Lower leg skin (tissue), 3 donors: ENCODE data around the gene FAM107B.

ENCODE experiments used
- CTCF ChIP-seq, 3 donors: fragments of 450-650 bp; IDR thresholded peaks; one replicate each; pipeline ENCODE4 v1.5.1; 2016; ENCODE audit warnings: antibody characterized with exemption in 3 of 3, mild to moderate bottlenecking in 3 of 3, moderate library complexity in 2 of 3
- POLR2A ChIP-seq, 2 donors: fragments of 450-650 bp; IDR thresholded peaks; one replicate each; pipeline ENCODE4 v1.6.1; 2016 to 2017; ENCODE audit warnings: antibody characterized with exemption in 2 of 2, mild to moderate bottlenecking in 1 of 2, moderate library complexity in 1 of 2

- TF ChIP-seq CTCF (IDR thresholded peaks at IDR 0.05): no peak
- TF ChIP-seq POLR2A (IDR thresholded peaks at IDR 0.05): no peak
These were observed 168.1 kb downstream of the FAM107B start for GRCh38 chr10:14606633-14607032.
